ENCODE measurements around the gene PSMC3IP.

- TF ChIP-seq CTCF (IDR thresholded peaks at IDR 0.05): no peak
- TF ChIP-seq POLR2A (IDR thresholded peaks at IDR 0.05): no peak
These were observed 40.2 kb downstream of the PSMC3IP start for GRCh38 chr17:42537156-42537805.

All from adrenal gland (tissue), 5 donors.